Measurements from ENCODE around the gene HOXB2. TPM values are rescaled to one million over a fixed set of nuclear protein-coding genes. Genes with fewer than 3 reads are reported as not detected.
"Not testable (repeated sequence)": the region's sequence is repeated elsewhere in the genome, so short reads cannot be mapped to it uniquely, and the experiment has no call there.

The HOXB2 gene
- polyA plus RNA-seq, 12 donors: 5.5 to 16.3 (median 11.9) TPM; not detected in 1

DNA sequence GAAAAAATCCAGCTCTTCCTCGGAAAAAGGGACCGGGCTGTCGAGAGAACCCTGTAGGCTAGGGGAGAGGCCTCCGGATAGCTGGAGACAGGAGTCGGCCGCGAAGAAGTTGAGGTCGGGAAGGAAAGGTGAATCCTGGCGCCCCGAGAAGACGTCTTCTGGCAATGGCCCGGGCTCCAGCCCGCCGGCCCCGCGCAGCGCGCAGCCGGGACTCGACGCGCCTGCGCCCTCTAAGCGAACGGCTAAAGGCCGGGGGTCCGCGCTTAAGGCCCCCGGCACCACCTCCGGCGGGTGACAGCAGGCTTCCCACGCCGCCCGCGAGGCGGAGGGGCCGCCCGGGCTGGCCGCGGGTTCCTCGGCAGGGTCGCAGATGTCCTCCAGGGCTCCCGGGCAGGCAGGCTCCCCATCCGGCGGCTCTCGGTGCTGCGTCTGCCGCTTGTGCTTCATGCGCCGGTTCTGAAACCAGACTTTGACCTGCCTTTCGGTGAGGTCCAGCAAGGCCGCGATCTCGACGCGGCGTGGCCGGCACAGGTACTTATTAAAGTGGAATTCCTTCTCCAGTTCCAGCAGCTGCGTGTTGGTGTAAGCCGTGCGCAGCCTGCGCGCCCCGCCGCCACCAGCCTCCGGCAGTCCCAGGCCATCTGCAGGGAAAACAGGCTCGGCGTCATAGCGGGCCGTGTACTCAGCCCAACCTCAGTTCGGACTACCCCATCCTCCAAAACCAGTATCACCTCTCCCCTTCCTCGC, 1.6 kb downstream of the HOXB2 start:
- no peak for DNase-seq

DNA sequence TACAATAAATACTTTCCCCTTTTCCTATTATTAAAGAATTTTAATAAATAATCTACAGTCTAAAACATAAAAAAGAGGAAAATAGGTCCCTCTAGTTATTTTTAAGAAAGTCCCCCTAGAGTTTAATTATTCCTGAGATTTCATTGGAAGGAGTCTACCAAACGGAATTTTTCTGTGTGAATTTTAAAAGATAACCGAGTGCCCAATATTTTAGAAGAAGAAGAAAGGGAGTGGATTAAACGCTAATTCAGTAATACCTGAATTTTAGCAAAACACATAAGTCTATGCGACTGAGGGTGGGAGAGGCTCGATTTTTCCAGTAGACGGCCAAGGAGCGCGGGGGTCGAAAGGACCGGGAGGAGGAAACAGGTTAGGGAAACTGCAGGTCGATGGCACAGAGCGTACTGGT, 2.2 kb downstream of the HOXB2 start:
- no peak for DNase-seq

DNA sequence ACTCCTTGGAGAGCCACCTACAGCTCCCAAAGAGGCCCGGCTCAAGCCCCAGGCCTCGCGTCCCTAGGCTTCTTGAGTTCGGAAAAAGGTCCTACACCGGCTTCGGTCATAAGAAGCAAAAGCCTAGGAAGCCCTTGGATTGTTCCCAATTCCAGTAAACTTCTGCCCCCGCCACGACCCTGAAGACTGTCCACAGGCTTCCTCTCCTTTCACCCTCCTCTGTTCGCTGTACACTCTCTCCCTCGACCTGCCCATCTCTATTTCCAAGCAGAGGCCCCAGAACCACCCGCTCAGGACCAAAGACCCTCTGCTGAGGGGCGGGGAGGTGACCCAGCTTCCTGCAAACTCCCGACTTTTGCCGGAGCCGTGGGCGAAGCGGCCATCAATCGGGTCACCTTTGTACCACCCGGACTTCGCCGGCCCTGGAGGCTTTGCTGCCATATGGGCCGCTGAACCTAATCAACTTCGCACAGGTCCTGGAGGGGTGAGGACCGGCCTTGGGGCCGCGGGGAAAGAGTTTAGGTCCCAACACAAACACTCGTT, 2.7 kb downstream of the HOXB2 start:
- no peak for DNase-seq

DNA sequence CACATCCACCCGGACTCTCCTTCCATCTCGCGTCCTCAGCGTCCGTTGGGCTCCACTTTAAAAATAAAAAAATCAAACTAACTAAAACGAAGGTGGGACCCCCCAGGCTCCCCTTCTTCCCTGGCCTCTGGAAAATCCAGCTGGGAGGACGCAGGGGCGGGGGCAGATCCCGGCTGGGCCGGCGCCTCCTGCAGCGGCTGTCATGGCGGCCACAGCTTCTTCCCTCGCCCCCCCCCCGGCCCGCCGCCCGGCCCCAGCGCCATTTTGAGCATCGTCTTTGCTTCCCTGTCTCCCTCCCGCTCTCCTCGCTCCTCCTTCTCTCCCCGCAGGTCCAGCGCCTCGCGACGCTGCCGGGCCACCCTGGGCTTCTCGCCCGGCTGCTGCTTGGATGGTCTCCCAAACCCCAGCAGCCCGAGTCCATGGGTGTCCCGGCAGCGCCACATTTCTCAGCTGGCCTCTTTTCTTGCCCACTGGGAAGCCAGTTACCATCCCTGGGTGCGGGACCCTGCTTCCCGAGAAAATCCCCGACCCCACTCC, 3.3 kb downstream of the HOXB2 start:
- peak; percentile 88 for DNase-seq

DNA sequence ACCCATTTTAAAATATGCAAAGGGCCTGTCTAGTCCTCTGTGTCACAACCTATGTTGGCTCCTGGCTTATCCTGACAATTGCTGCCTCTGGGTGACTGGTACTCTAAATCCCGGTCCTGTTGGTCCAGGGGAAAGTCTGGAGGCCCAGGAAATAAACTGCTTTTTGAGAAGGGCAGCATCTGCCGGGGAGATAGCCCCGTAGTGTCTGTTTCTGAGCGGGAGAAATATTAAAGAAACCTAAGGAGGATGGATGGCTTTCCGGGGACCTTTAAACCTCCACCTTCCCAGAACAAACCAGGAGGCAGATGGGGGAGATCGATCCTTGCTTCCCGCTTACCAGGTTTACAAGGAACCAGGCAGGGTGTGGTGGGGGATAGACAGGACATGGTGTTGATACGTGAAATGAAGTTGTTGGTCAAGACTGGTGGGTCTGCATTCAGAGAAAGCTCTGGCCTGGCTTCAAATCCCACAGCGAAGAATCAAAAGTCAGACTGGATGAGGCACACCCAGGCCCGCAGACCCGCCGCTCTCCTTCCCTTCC, 3.8 kb downstream of the HOXB2 start:
- DNase-seq: no peak

DNA sequence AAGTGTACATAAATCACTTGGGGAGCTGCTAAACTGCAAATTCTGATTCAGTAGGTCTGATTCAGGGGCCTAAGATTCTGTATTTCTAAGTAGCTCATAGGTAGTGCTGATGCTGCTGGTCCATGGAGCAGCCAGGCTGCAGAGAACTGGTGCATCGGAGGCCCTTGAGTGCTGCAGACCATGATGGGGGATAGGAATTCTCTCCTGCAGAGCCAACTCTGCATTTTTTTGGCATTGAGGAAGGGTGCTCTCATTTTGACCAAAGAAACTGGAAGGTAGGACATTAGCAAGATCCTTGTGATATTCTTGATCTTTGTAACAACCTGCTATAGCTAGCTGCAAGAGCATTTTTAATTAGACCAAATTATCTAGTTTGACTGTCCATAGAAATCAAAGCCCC, 4.7 kb downstream of the HOXB2 start:
- DNase-seq: no peak

DNA sequence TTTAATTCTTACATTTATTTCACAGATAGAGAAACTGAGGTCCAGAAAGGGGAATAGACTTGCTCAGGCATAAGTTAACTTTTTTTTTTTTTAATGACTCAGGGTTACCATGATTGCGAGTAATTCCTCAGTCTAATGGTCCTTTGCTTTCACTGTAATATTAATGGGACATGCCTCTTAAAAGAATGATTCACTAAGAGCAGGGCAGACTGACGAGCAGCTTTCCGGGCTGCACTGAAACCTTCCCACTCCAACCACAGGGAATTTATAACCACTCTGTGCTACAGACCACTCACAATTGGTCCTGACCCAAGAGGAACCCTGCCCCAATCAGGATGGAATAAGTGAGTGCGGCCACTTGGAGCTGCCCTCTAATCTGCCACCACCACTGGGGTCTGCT, 5.7 kb downstream of the HOXB2 start:
- DNase-seq: no peak

DNA sequence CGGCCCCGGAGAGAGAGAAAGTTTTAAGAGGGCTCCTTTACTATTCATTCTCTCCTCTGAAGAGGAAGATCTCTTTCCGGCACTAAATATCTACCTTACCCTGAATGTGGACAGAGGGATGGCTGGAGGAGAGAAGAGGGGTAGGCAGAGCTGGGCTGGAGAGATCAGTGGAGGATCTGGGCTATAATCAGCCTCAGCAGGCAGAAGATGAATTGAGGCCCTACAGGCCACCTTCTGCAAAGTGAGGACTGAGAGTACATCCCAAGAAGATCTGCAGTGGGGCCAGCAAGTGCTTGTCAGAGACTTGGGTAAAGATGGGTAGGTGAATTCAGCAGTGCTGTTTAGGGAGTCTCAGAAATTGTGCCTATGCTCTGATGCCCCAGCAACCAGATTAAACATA, 7.6 kb downstream of the HOXB2 start:
- DNase-seq: no peak

DNA sequence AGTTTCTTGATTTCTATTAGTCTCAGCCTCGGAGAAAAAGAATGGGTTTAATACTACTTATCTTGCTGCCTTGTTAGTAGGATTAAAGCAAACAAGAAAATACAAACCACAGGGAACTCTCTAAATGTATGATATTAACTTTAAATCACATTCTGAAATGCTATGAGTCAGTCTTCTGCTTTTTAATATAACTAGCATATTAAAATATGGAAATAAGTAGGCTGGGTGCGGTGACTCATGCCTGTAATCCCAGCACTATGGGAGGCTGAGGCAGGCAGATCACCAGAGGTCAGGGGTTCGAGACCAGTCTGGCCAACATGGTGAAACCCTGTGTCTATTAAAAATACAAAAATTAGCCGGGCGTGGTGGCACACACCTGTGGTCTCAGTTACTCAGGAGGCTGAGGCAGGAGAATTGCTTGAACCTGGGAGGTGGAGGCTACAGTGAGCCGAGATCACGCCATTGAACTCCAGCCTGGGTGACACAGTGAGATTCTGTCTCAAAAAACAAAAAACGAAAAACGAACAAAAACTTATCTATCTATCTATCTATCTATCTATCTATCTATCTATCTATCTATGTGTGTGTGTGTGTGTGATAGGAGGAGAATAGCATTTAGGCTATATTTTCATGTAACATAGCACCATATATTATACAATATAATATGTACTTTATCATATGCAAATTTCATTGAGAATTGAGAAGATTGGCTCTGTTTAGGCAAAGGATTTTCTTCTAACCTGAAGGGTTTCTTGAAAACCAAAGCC, 8.9 kb downstream of the HOXB2 start:
- not testable (repeated sequence) for DNase-seq

DNA sequence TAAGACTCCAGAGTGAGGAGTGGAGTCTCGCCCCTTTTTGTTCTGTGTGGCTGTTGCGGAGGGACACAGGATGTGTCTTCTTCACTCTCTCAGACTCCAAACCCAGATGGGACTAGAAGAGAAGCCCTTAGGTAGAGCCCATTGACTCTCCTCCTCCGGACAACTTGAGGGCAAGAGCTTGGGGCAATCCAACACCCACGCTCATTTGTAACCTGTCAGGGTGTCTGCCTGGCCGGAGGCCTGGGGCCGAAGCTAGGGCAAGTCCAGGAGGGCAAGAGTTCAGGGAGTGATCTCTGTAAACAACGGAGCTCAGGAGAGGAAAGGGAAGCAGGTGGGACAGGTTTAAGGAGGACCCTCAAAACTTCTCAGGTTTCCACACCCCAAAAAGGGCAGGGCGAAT, 12.6 kb downstream of the HOXB2 start:
- no peak for DNase-seq

DNA sequence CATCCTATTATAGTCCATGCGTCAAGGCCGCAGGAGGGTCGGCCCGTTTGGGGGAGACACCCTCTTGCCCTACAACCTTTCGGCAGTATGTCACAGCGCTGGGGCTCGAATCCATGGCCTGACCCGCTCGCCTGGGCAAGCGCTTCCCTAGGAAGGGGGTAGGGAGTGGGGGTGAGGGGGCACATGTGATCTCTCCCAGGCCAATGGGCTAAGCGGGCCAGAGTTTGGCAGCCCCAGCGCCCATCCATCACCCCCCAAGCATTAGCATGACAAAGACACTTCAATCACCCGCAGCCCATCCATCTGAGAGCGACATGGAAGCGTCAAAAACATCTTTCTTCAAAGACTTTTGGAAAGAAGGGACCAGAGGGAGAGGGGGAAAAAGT, 14.0 kb downstream of the HOXB2 start, which contains the start of gene HOXB1:
Gene HOXB1, minus strand, starts transcription at position 125 of the 386 bp plus-strand sequence. Its CDS starts 107 bp downstream, at position 18.
- no peak for DNase-seq

DNA sequence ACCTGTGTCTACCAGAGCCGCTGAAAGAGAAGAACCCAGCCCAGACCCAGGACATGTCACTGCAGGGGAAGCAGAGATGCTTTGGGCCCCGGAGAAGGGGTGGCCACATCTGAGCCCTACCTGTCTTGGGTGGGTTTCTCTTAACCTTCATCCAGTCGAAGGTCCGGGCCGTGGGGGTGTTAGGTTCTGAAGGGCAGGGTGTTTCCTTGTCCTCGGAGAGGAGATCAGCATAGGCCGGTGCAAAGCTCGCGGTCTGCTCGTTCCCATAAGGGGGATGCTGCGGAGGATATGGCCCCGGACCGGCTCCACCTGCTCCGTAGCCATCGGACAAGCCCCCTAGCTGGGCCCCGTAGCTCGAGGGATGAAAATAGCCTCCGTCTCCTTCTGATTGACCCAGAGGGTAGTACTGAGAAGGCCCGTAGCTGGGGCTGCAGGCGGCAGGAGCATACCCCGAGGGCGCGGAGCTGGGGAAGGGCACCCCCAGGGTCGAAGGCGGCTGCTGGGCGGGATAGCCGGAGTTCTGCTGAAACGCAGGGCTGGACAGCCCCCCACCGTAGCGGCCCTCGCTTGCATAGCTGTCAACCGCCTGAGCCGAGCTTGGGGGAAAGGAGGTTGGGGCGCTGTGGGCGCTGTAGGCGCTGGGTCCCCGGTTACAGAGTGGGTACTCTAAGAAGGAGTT, 14.6 kb downstream of the HOXB2 start:
- DNase-seq: no peak

DNA sequence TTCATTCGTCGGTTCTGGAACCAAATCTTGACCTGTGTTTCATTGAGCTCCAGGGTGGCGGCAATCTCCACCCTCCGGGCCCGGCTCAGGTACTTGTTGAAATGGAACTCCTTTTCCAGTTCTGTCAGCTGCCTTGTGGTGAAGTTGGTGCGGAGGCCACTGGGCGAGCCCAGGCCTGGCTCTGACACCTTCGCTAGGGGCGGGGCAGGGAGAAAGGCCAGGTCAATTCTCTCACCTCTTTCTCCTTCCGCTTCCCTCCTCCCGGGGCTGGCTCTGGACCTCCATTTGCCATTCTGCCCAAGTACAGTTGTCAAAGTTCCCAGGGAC, 15.3 kb downstream of the HOXB2 start:
- DNase-seq: no peak

DNA sequence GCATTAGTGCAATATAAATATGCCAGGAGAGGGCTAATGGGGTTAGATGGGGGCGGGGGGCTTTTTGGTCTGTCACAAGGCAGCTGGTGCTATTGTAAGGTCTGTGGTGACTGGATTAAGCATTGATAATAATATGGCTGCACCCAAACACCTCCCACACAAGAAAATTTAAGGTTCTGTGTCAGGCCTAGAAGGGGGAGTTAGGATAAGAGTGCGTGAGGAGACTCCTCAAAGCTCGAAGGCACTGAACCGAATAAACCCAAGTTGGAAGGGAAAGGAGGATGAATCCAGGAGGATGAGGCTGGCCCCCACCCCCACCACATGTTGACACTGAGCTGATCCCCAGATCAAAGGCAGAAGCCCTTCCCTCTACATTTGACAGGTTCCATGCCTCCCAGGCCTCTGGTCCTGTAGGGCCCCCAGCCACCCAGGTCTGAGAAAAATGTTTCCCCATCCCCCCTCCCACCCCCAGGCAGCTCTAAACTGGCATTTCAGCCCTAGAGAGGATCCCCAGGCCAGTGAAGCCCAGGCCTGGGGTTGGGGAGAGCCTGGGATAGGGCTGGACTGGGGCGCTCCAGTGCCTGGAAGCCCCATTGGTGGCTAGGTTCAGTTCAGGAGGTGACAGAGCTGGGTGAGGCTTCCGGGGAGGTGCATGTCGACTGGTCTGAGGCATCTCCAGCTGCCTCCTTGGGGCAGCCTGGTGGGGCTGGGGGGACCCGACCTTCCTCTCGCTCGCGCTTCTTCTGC, 15.8 kb downstream of the HOXB2 start:
- no peak for DNase-seq

DNA sequence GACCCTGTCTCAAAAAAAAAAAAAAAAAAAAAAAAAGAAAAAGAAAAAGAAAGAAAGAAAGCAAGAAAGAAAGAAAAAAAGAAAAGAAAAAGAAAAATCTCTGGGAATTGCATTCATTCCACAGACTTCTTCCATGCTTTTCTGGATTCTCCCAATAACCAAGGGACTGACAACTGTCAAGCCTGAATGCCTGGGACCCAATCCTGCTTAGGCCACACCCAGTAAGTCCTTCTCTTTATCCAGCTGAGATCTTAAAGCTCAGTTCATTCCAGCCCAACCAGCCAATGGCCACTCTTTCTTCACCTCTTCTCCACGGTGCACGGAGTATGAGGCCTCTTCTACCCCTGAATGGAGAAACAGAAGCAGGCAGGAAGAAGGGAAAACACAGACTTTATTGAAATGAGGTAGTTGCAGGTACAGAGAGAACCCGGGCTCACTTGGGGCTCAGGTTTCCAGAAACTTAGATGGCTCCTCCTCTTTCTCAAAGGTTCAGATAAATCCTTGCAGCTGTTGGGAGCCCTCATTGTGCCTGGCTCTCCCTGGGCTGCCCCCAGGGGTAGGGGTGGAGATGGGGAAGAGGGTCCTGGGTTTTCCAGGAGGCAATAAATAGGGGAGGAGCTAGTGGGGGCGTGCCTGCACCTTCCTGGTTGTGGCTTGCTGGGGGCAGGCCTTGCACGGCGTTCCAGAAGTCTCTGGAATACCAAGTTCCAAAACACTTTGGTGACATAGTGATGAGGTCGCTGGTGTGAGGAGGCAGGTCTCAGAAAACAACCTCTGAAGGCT, 16.6 kb downstream of the HOXB2 start:
- DNase-seq: no peak

DNA sequence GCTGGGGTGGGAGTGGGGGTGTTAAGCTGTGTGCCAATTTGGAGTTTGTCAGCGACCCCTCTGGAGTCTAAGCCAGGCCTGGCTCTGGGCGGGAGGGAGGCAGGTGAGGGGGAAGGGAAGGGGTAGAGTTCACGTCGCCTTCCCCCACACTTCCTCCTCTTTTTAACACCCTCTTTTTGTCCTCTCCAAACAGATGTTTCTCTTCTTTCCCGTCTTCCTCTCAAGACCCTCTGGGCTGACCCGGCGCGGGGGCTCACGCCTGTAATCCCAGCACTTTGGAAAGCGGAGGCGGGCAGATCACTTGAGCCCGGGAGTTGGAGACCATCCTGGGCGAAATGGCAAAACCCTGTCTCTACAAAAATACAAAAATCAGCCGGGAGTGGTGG, 17.4 kb downstream of the HOXB2 start:
- DNase-seq: no peak

DNA sequence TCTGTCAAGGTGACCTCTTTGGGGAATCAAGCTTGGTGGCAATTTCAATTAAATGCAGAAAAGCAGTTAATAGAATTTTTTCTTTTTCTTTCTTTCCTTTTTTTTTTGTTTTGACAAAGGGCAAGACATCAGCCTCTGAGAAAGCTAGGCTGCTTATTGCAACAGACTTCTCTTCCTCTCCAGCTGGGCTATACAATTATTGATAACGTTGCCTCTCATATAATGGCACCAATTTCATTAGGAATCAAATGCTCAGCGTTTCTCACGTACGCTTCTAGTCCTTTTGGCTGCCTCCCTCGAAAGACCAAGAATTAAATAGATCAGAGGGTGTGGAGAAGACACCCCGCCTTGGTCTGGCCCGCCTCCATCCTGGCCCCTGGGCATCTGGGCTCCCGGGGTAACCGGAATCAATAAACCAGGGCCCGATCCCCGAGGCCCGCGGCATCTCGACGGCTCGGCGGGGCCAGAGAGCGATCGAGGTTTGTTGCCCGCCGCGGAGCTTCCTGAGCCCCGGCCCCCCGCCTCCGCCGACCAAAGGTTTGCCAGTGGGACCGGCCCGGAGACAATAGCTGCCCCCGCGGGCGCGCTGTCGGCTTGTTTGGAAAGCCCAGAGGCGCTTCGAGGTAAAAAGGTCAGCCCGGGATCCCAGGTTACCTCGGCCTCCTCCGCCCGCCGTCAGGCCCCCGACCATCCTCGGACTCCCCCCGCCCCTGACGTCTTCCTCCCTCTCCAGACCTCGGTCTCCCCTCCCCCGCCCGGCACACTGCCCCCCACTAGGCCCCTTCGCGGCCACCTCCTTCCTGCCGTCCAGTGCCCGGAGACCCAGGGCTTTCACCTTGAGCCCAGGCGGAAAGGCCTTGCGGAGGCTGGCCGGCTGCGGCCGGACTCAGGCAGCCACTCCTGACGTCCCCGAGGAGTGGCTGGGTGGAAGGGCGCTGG, 18.0 kb downstream of the HOXB2 start:
- no peak for DNase-seq

DNA sequence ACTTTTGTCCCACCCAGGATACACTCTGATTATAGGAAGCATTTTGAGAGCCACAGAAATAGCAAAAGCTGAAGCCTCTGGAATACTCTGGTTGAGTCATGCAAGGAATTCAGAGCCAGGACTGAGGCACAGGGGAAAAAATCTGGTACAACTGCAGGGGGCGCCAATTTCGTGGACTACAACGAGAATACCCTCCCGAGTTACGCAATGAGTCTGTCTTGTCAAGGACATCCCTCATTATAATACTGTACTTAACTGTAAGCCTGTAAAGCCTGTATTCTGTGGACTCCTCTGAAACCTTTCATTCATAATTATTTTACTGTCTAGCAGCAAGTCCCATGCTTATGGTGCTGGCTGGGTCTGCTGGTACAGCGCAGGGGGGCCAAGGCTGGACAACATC, 21.9 kb downstream of the HOXB2 start:
- no peak for DNase-seq

DNA sequence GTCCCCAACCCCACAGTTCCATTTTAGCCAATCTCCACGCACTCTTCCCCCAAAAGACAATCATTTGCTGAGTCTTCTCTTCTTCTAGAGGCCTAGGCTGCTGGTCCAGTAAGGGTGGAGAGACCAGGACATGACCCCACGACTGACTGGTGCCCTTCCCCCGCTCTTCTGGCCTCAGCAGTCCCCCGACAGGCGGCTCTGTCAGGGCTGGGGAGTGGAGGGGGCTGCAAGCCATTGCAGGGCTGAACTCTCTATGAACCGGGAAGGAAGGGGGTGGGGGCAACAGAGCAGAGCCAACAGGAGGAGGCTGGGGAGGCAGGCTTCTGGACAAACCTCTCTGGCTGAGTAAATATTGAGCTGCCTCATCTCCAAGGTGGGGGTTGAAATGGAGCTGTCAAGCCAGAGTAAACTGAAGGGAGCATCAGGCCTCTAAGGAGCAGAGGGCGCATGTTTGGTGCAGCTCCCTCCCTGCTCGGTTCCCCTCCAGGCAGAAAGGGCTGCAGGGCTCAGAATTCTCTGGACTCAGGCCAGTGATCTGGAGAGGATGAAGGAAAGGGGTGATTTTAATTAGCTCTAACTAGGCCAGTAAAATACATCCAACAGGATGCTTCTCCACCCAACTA, 22.8 kb downstream of the HOXB2 start:
- peak; percentile 71 for DNase-seq

All from muscle of arm (tissue), 12 donors.